Measurements from ENCODE around the gene SBSN. TPM values are rescaled to one million over a fixed set of nuclear protein-coding genes. Genes with fewer than 3 reads are reported as not detected.

The SBSN gene
- total and polyA plus RNA-seq, 2 donors, result 1.5 to 56.1 TPM

DNA sequence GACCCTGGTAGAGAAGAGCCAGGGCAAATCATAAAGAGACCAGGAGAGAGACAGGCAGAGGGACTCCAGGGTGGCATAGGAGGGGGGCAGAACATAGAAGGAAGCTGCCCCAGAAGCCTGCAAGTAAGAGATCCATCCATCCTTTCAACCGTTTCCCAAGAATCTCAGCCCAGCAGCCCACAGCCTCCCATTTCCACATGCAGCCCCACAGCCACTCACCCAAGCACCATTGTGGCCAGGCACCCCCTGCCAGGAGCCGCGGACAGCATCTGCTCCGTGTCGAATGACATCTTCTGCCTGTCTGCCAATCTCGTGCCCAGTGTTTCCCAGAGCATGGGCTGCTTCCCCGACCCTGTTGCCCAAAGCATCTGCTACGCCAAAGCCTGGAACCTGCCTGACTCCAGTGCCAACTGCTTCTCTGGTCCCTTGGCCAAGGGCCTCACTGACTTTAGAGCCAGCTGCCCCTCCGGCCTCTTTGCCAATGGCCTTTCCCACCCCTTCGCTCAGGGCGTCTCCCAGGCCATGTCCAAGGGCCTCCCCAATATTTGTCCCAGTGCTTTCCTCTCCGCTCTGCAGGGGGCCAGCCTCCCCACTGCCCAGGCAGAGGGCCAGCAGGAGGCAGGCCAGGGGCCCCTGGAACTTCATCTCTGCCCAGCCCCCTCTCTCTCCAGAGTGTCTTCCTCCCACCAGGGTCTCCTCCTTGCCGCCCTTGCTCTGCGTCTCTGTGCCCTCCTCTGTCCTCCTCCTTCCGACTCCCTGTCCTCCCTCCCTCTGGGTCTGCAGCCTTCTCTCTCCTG is 15.1 kb downstream of the SBSN start:
- no peak overlapping the region for H3K4me3 ChIP-seq (ENCODE audit: low read length in 2 of 2)
- WGBS, result 95% methylated on average over 15 of the region's 15 CpGs
- H3K4me1 ChIP-seq (ENCODE audit: control insufficient read depth in 2 of 2, insufficient read depth in 2 of 2, low read length in 2 of 2), result no peaks in the 10 kb centered on the region
- H3K27ac ChIP-seq (ENCODE audit: low read depth in 1 of 2, low read length in 1 of 2), result no peak overlapping the region
- H3K27me3 ChIP-seq (ENCODE audit: control insufficient read depth in 2 of 2, insufficient read depth in 1 of 2, low read length in 1 of 2), result peaks cover 14 to 64% of the 10 kb centered on the region in 2 donors
- no peak for DNase-seq (ENCODE audit: low read depth in 6 of 9, low spot score in 9 of 9)
- H3K9me3 ChIP-seq (ENCODE audit: control insufficient read depth in 2 of 2, insufficient read depth in 1 of 2, low read length in 1 of 2), result no peaks in the 10 kb centered on the region
- no peaks in the 10 kb centered on the region for H3K36me3 ChIP-seq (ENCODE audit: control insufficient read depth in 2 of 2, insufficient read depth in 2 of 2, low read length in 1 of 2)

GRCh38 chr19:35511337-35511736 is 16.8 kb downstream of the SBSN start:
- DNase-seq (ENCODE audit: low read depth in 6 of 9, low spot score in 9 of 9), result no peak
- peaks cover 14 to 75% of the 10 kb centered on the region in 2 donors for H3K27me3 ChIP-seq (ENCODE audit: control insufficient read depth in 2 of 2, insufficient read depth in 1 of 2, low read length in 1 of 2)
- H3K9me3 ChIP-seq (ENCODE audit: control insufficient read depth in 2 of 2, insufficient read depth in 1 of 2, low read length in 1 of 2), result no peaks in the 10 kb centered on the region
- H3K4me1 ChIP-seq (ENCODE audit: control insufficient read depth in 2 of 2, insufficient read depth in 2 of 2, low read length in 2 of 2), result no peaks in the 10 kb centered on the region
- no peak overlapping the region for H3K27ac ChIP-seq (ENCODE audit: low read depth in 1 of 2, low read length in 1 of 2)
- H3K4me3 ChIP-seq (ENCODE audit: low read length in 2 of 2), result no peak overlapping the region
- 77% methylated on average over 7 of the region's 7 CpGs for WGBS
- H3K36me3 ChIP-seq (ENCODE audit: control insufficient read depth in 2 of 2, insufficient read depth in 2 of 2, low read length in 1 of 2), result no peaks in the 10 kb centered on the region

GRCh38 chr19:35510626-35510964 is 17.5 kb downstream of the SBSN start:
- no peak for DNase-seq (ENCODE audit: low read depth in 6 of 9, low spot score in 9 of 9)
- Histone ChIP-seq H3K9me3 (ENCODE audit: control insufficient read depth in 2 of 2, insufficient read depth in 1 of 2, low read length in 1 of 2) (no peaks in the 10 kb centered on the region), H3K27ac (ENCODE audit: low read depth in 1 of 2, low read length in 1 of 2) (no peak overlapping the region), H3K4me1 (ENCODE audit: control insufficient read depth in 2 of 2, insufficient read depth in 2 of 2, low read length in 2 of 2) (no peaks in the 10 kb centered on the region), H3K36me3 (ENCODE audit: control insufficient read depth in 2 of 2, insufficient read depth in 2 of 2, low read length in 1 of 2) (no peaks in the 10 kb centered on the region), H3K27me3 (ENCODE audit: control insufficient read depth in 2 of 2, insufficient read depth in 1 of 2, low read length in 1 of 2) (peaks cover 14 to 82% of the 10 kb centered on the region in 2 donors), H3K4me3 (ENCODE audit: low read length in 2 of 2) (no peak overlapping the region)
- 13% methylated on average over 15 of the region's 15 CpGs for WGBS

- WGBS, result 1% methylated on average over 39 of the region's 39 CpGs
- Histone ChIP-seq H3K4me1 (ENCODE audit: control insufficient read depth in 2 of 2, insufficient read depth in 2 of 2, low read length in 2 of 2) (no peaks in the 10 kb centered on the region), H3K27ac (ENCODE audit: low read depth in 1 of 2, low read length in 1 of 2) (no peak overlapping the region), H3K4me3 (ENCODE audit: low read length in 2 of 2) (peak overlapping the region; percentile 11 to 24), H3K27me3 (ENCODE audit: control insufficient read depth in 2 of 2, insufficient read depth in 1 of 2, low read length in 1 of 2) (peaks cover 14 to 88% of the 10 kb centered on the region in 2 donors), H3K9me3 (ENCODE audit: control insufficient read depth in 2 of 2, insufficient read depth in 1 of 2, low read length in 1 of 2) (no peaks in the 10 kb centered on the region), H3K36me3 (ENCODE audit: control insufficient read depth in 2 of 2, insufficient read depth in 2 of 2, low read length in 1 of 2) (no peaks in the 10 kb centered on the region)
- DNase-seq (ENCODE audit: low read depth in 6 of 9, low spot score in 9 of 9), result peak in 7 of 9 donors; percentile 21 to 64 (median 51)
Observed at GRCh38 chr19:35509861-35510625, 18.1 kb downstream of the SBSN start.

GRCh38 chr19:35509018-35509652 is 19.0 kb downstream of the SBSN start:
- no peaks in the 10 kb centered on the region for H3K36me3 ChIP-seq (ENCODE audit: control insufficient read depth in 2 of 2, insufficient read depth in 2 of 2, low read length in 1 of 2)
- no peak overlapping the region for H3K4me3 ChIP-seq (ENCODE audit: low read length in 2 of 2)
- 38% methylated on average over 12 of the region's 12 CpGs for WGBS
- H3K27me3 ChIP-seq (ENCODE audit: control insufficient read depth in 2 of 2, insufficient read depth in 1 of 2, low read length in 1 of 2), result peaks cover 14 to 84% of the 10 kb centered on the region in 2 donors
- H3K4me1 ChIP-seq (ENCODE audit: control insufficient read depth in 2 of 2, insufficient read depth in 2 of 2, low read length in 2 of 2), result no peaks in the 10 kb centered on the region
- no peak for DNase-seq (ENCODE audit: low read depth in 6 of 9, low spot score in 9 of 9)
- H3K9me3 ChIP-seq (ENCODE audit: control insufficient read depth in 2 of 2, insufficient read depth in 1 of 2, low read length in 1 of 2), result no peaks in the 10 kb centered on the region
- no peak overlapping the region for H3K27ac ChIP-seq (ENCODE audit: low read depth in 1 of 2, low read length in 1 of 2)

DNA sequence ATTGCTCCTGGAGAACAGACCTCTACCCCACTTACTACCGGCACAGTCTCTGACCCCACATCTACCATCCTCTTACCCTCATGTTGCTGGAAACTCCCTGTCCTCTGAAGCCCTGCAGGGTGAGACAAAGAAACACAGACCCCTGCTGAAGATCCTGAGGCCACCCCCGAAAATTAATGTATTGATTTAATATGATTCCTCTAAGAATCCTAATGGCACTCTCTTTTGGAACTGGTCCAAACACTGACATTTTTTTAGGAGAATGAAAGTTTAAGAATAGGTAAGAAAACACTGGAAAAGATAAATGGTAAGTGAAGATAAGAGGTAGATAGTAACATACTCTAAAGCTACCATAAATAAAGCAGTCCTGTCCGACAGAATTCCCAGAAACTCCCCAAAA is 20.0 kb downstream of the SBSN start:
- Histone ChIP-seq H3K27me3 (ENCODE audit: control insufficient read depth in 2 of 2, insufficient read depth in 1 of 2, low read length in 1 of 2) (peaks cover 14 to 74% of the 10 kb centered on the region in 2 donors), H3K4me1 (ENCODE audit: control insufficient read depth in 2 of 2, insufficient read depth in 2 of 2, low read length in 2 of 2) (no peaks in the 10 kb centered on the region), H3K9me3 (ENCODE audit: control insufficient read depth in 2 of 2, insufficient read depth in 1 of 2, low read length in 1 of 2) (no peaks in the 10 kb centered on the region), H3K27ac (ENCODE audit: low read depth in 1 of 2, low read length in 1 of 2) (no peak overlapping the region), H3K36me3 (ENCODE audit: control insufficient read depth in 2 of 2, insufficient read depth in 2 of 2, low read length in 1 of 2) (no peaks in the 10 kb centered on the region), H3K4me3 (ENCODE audit: low read length in 2 of 2) (no peak overlapping the region)
- WGBS, result 97% methylated on average over 3 of the region's 3 CpGs
- DNase-seq (ENCODE audit: low read depth in 6 of 9, low spot score in 9 of 9), result no peak

GRCh38 chr19:35507561-35507960 is 20.6 kb downstream of the SBSN start:
- 91% methylated on average over 11 of the region's 11 CpGs for WGBS
- no peak for DNase-seq (ENCODE audit: low read depth in 6 of 9, low spot score in 9 of 9)
- peaks cover 14 to 70% of the 10 kb centered on the region in 2 donors for H3K27me3 ChIP-seq (ENCODE audit: control insufficient read depth in 2 of 2, insufficient read depth in 1 of 2, low read length in 1 of 2)
- H3K9me3 ChIP-seq (ENCODE audit: control insufficient read depth in 2 of 2, insufficient read depth in 1 of 2, low read length in 1 of 2), result no peaks in the 10 kb centered on the region
- no peaks in the 10 kb centered on the region for H3K36me3 ChIP-seq (ENCODE audit: control insufficient read depth in 2 of 2, insufficient read depth in 2 of 2, low read length in 1 of 2)
- no peak overlapping the region for H3K27ac ChIP-seq (ENCODE audit: low read depth in 1 of 2, low read length in 1 of 2)
- H3K4me1 ChIP-seq (ENCODE audit: control insufficient read depth in 2 of 2, insufficient read depth in 2 of 2, low read length in 2 of 2), result no peaks in the 10 kb centered on the region
- H3K4me3 ChIP-seq (ENCODE audit: low read length in 2 of 2), result no peak overlapping the region

DNA sequence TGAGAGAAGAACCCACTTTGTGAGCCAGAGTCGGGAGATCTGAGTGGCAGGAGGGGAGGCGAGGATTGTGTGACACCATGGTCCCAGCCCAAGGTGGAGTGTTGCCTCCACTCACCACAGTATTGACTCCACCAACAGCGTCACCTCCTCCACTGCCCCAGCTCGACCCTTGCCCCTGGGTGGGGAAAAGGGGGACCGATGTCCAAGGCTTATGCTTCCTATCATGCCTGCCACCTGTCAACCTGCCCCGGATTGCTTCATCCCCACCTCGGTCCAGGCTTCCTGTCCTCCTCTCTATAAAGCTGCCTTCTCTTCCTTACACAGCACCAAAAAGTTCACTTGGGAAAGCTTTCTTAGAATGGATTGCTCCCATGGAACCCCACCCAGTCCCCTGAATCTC is 22.1 kb downstream of the SBSN start:
- Histone ChIP-seq H3K4me1 (ENCODE audit: control insufficient read depth in 2 of 2, insufficient read depth in 2 of 2, low read length in 2 of 2) (no peaks in the 10 kb centered on the region), H3K27me3 (ENCODE audit: control insufficient read depth in 2 of 2, insufficient read depth in 1 of 2, low read length in 1 of 2) (peaks cover 14 to 57% of the 10 kb centered on the region in 2 donors), H3K4me3 (ENCODE audit: low read length in 2 of 2) (no peak overlapping the region), H3K9me3 (ENCODE audit: control insufficient read depth in 2 of 2, insufficient read depth in 1 of 2, low read length in 1 of 2) (no peaks in the 10 kb centered on the region), H3K27ac (ENCODE audit: low read depth in 1 of 2, low read length in 1 of 2) (no peak overlapping the region), H3K36me3 (ENCODE audit: control insufficient read depth in 2 of 2, insufficient read depth in 2 of 2, low read length in 1 of 2) (no peaks in the 10 kb centered on the region)
- WGBS, result 87% methylated on average over 7 of the region's 7 CpGs
- DNase-seq (ENCODE audit: low read depth in 6 of 9, low spot score in 9 of 9), result no peak

DNA sequence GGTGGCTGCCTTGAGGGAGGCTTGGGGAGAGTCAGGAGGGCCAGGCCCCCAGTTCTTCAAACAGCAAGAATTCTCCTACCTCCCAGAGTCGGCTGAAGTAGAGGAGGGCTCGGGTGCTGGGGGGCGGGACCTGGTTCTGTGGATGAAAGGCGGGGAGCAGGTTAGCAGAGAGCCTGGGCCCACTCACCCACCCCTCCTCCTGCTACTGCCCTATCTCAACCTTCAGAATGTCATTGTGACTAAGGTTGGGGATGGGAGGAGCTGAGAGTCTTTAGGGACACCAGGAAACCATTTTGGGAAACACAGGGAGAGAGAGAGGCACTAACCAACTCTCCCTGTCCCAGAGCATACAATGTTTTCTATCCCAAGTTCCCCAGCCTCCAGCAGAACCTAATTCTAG is 25.4 kb downstream of the SBSN start:
- Histone ChIP-seq H3K27ac (ENCODE audit: low read depth in 1 of 2, low read length in 1 of 2) (no peak overlapping the region), H3K27me3 (ENCODE audit: control insufficient read depth in 2 of 2, insufficient read depth in 1 of 2, low read length in 1 of 2) (peaks cover 0 to 30% of the 10 kb centered on the region in 2 donors), H3K4me1 (ENCODE audit: control insufficient read depth in 2 of 2, insufficient read depth in 2 of 2, low read length in 2 of 2) (no peaks in the 10 kb centered on the region), H3K4me3 (ENCODE audit: low read length in 2 of 2) (no peak overlapping the region), H3K9me3 (ENCODE audit: control insufficient read depth in 2 of 2, insufficient read depth in 1 of 2, low read length in 1 of 2) (no peaks in the 10 kb centered on the region), H3K36me3 (ENCODE audit: control insufficient read depth in 2 of 2, insufficient read depth in 2 of 2, low read length in 1 of 2) (no peaks in the 10 kb centered on the region)
- WGBS, result 94% methylated on average over 4 of the region's 4 CpGs
- no peak for DNase-seq (ENCODE audit: low read depth in 6 of 9, low spot score in 9 of 9)

All from thymus (tissue), 11 donors.